ENCODE measurements around the gene DOLPP1.
A peak's percentile ranks its signal among the peaks of the same experiment; 100 is the strongest.
"Not testable (repeated sequence)": the region's sequence is repeated elsewhere in the genome, so short reads cannot be mapped to it uniquely, and the experiment has no call there.

DOLPP1 gene

GRCh38 chr9:129111528-129112151 lies 30.7 kb downstream of the DOLPP1 start:
- no peak for DNase-seq (ENCODE audit: low read depth in 2 of 2)

- not testable (repeated sequence) for DNase-seq (ENCODE audit: low read depth in 2 of 2)
Observed at GRCh38 chr9:129112526-129112925, 31.6 kb downstream of the DOLPP1 start.

- DNase-seq (ENCODE audit: low read depth in 2 of 2), result no peak
Observed at GRCh38 chr9:129113645-129114304, 32.9 kb downstream of the DOLPP1 start.

- DNase-seq (ENCODE audit: low read depth in 2 of 2), result no peak
Observed at GRCh38 chr9:129118799-129119198, 37.9 kb downstream of the DOLPP1 start.

GRCh38 chr9:129121483-129121882 lies 40.6 kb downstream of the DOLPP1 start:
- DNase-seq (ENCODE audit: low read depth in 2 of 2), result no peak

- DNase-seq (ENCODE audit: low read depth in 2 of 2), result no peak
Observed at GRCh38 chr9:129122133-129122532, 41.2 kb downstream of the DOLPP1 start.

GRCh38 chr9:129122976-129123375 lies 42.1 kb downstream of the DOLPP1 start:
- not testable (repeated sequence) for DNase-seq (ENCODE audit: low read depth in 2 of 2)

- no peak for DNase-seq (ENCODE audit: low read depth in 2 of 2)
Observed at GRCh38 chr9:129124506-129125069, 43.7 kb downstream of the DOLPP1 start.

GRCh38 chr9:129125478-129125877 lies 44.6 kb downstream of the DOLPP1 start:
- DNase-seq (ENCODE audit: low read depth in 2 of 2), result no peak

GRCh38 chr9:129126749-129127618 lies 46.1 kb downstream of the DOLPP1 start:
- no peak for DNase-seq (ENCODE audit: low read depth in 2 of 2)

GRCh38 chr9:129128689-129129088 lies 47.8 kb downstream of the DOLPP1 start:
- DNase-seq (ENCODE audit: low read depth in 2 of 2), result no peak

- DNase-seq (ENCODE audit: low read depth in 2 of 2), result not testable (repeated sequence)
Observed at GRCh38 chr9:129130271-129130670, 49.4 kb downstream of the DOLPP1 start.

- no peak for DNase-seq (ENCODE audit: low read depth in 2 of 2)
Observed at GRCh38 chr9:129130791-129131190, 49.9 kb downstream of the DOLPP1 start.

GRCh38 chr9:129131300-129132145 lies 50.6 kb downstream of the DOLPP1 start:
- peak; percentile 67 to 74 for DNase-seq (ENCODE audit: low read depth in 2 of 2)

GRCh38 chr9:129133082-129133481 lies 52.2 kb downstream of the DOLPP1 start:
- no peak for DNase-seq (ENCODE audit: low read depth in 2 of 2)

- no peak for DNase-seq (ENCODE audit: low read depth in 2 of 2)
Observed at GRCh38 chr9:129135476-129135875, 54.6 kb downstream of the DOLPP1 start.

- no peak for DNase-seq (ENCODE audit: low read depth in 2 of 2)
Observed at GRCh38 chr9:129136446-129137035, 55.6 kb downstream of the DOLPP1 start.

GRCh38 chr9:129137292-129138143 lies 56.6 kb downstream of the DOLPP1 start:
- DNase-seq (ENCODE audit: low read depth in 2 of 2), result no peak

GRCh38 chr9:129138144-129138462 lies 57.2 kb downstream of the DOLPP1 start:
- DNase-seq (ENCODE audit: low read depth in 2 of 2), result no peak

Measured in activated CD8-positive, alpha-beta memory T cell treated with anti-CD3 and anti-CD28 coated beads for 4 hours (primary cell).